Measurements from ENCODE around the gene ERF.

Gene ERF

DNA sequence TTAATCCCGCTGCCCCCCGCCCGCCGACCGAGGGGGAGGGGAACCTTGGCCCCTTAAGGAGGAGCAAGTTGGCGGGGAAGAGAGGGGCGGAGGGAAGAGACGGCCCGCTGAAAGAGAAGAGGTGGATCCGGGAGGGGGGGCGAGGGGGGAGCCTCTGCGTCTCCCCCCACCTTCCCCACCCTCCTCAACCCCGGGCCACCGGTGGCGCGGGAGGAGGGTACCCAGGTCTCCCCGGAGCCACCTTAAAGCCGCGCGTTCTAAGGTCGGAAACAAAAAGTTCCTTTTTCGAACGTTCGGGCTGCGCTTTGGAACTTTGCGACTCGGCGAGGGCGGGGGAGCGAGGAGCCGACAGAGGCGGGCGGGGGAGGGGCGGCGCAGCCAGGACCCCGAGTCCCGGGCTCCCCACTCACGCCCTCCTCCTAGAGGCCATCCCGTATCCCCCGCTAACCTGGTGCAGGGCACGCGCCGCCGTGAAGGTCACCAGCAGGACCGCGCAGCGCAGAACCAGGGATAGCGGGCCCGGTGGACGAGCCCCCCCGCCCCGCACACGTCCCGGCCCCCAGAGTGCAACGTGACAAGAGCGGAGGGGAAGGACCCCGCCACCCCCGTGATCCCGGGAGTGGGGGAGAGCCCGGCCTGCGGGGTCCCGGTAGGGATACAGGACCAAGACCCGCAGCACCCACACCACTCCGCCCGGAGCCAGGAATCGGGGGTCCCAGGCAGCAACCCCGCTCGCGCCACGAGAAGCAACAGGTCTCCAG, 659 bp downstream of the ERF start:
- DNase-seq (ENCODE audit: low read depth in 2 of 2) = peak; percentile 58 to 65

- no peak for DNase-seq (ENCODE audit: low read depth in 2 of 2)
These were observed 1.5 kb downstream of the ERF start for GRCh38 chr19:42253245-42254088.

DNA sequence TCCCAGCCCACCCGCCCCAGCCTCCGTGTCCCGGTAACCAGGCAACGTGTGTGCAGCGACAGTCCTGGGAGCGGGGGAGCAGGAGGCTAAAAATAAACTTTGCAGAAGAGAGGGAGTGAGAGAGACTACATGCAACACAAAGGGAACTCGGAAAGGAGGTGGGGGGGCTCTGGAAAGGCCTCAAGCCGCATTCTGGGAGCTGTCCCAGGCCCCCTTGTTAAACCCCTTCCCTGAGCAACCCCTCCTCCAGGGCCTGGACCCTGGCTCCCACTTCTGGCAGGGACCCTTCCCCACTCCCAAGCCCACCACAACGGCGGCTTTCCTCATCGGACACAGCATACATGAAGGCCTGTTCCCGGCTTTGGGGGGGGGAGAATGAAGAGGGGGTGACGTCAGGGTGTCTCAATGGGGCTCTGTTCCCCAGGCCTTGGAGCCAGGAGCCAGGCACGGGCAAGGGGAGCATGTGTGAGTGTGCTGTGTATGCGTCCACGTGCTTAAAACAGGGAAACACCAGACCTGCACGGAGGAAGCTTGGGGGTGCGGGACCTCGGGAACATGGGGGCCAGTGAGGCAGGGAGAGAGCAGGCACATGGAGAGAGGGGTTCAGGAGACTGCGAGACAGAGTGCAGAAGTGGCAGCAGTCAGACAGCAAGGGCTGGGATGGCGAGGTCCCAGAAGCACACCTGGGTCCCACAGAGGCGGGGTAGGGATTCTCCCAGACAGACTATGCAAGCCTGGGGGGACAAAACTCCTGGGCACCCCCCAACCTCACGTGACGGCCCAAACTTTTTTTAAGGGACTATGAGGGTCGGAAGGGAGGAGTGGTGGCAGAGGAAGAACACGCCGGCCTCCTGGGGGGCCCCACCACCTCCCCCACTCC, 2.3 kb downstream of the ERF start:
- DNase-seq (ENCODE audit: low read depth in 2 of 2) = no peak

DNA sequence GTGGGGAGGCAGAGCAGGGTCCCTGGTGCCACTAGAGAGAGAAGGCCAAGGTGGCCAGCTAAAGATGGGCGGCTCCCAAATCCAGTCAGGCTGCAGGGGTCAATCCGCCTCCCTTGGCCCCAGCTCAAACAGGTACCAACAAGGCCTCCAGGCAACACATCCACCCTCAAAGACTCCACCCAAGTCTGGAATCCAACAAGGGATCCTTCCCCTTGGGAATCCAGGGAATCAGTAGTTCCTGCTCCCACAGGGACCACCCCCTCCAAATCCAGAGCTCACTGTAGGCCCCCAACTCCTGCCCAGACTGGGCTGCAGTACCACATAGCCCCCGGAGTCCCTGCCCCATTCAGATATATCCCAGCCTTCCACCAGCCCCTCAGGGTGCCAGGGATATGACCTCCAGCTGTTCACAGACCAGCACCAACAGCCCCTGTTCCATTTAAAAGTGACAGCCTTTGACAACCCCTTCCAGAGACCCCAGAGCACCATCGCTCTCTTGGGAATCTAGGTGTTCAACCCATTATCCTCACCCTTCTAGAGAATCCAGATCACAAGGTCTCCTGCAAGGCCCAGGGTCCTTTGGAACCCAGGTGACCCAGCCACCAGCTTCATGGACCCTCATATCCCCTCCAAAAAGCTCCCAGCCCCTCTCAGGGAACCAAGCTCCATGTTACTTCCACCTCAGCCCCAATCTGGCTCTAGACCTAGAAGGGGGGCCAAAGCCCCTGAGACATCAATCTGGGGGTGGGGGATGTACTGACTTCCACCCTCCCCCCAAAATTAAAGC, 3.2 kb downstream of the ERF start:
- DNase-seq (ENCODE audit: low read depth in 2 of 2) = no peak

GRCh38 chr19:42250666-42251531, 4.0 kb downstream of the ERF start:
- DNase-seq (ENCODE audit: low read depth in 2 of 2) = no peak

DNA sequence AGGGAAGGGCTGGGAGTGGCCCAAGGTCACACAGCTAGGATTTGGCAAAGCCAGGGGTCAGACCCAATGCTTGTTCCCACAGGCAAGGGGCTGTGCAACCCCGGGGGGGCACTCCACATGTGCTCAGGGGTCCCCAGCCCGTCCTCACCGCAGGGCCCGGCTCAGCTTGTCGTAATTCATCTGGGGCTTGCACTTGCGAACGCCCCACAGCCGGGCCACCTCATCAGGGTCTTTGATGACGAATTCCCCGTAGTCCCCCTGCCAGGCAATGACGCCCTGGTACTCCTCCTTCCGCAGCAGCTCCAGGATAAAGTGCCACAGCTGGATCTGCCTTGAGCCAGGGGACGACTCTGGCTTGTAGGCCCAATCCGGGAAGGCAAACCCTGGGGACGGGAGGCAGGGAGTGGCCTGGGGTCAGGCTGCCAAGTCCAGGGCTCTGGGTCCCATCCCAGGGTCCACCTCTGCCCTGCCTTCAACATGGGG, 4.7 kb downstream of the ERF start:
- no peak for DNase-seq (ENCODE audit: low read depth in 2 of 2)

- DNase-seq (ENCODE audit: low read depth in 2 of 2) = no peak
These were observed 5.2 kb downstream of the ERF start for GRCh38 chr19:42249769-42250168.

GRCh38 chr19:42249149-42249750, 5.7 kb downstream of the ERF start:
- DNase-seq (ENCODE audit: low read depth in 2 of 2) = no peak

DNA sequence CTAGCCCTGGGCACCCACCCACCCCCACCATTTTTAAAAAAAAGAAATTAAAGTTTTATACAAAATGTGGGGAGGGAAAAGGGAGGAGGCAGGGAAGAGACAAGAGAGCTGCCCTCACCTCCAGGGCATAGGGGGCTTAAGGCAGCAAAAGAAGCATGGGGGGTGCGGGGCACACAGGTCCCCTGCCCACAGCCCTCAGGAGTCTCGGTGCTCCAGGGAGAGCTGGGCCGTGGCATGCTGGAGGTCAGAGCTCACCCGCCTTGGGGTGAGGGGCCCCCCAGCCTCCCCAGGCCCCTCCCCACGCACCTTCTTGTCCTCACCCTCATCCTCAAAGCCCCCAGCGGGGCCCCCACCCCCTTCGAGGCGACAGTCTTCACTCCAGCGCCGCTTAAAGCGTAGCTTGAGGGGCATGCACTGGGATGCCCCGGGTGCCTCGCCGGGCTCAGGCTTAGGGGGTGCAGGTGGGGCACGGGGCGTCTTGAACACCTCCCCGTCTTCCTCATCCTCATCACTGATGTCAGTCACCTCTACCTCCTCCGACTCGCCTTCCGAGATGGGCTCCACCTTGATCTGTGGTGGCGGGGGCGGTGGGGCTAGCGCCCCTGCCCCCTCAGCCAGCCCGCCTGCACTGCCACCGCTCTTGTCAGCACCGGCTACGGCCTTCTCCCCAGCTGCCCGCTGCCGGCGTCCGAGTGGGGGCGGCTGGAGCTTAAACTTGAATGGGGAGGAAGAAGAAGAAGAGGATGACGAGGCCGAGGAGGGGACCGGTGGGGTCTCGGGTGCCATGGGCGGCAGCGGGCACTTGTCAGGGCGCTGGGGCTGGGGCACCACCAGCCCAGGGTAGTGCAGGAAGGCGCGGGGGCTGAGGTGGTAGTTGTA, 6.4 kb downstream of the ERF start:
- DNase-seq (ENCODE audit: low read depth in 2 of 2) = no peak

GRCh38 chr19:42247640-42248199, 7.2 kb downstream of the ERF start:
- no peak for DNase-seq (ENCODE audit: low read depth in 2 of 2)

- no peak for DNase-seq (ENCODE audit: low read depth in 2 of 2)
These were observed 7.8 kb downstream of the ERF start for GRCh38 chr19:42246922-42247639.

- DNase-seq (ENCODE audit: low read depth in 2 of 2) = no peak
These were observed 8.6 kb downstream of the ERF start for GRCh38 chr19:42246143-42246921.

DNA sequence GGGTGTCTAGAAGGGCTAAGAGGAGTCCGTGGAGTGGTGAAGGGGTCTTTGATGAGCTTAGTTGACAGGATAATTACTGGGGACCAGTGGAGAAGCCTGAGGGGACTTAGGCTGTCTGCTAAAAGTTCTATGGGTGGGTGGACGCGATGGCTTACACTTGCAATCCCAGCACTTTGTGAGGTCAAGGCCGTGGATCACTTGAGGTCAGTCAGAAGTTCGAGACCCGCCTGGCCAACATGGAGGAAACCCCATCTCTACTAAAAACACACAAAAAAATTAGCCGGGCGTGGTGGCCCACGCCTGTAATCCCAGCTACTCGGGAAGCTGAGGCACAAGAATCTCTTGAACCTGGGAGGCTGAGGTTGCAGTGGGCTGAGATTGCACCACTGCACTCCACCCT, 9.7 kb downstream of the ERF start:
- DNase-seq (ENCODE audit: low read depth in 2 of 2) = no peak

- DNase-seq (ENCODE audit: low read depth in 2 of 2) = peak; percentile 89 to 91
These were observed 10.3 kb downstream of the ERF start for GRCh38 chr19:42244347-42245220.

DNA sequence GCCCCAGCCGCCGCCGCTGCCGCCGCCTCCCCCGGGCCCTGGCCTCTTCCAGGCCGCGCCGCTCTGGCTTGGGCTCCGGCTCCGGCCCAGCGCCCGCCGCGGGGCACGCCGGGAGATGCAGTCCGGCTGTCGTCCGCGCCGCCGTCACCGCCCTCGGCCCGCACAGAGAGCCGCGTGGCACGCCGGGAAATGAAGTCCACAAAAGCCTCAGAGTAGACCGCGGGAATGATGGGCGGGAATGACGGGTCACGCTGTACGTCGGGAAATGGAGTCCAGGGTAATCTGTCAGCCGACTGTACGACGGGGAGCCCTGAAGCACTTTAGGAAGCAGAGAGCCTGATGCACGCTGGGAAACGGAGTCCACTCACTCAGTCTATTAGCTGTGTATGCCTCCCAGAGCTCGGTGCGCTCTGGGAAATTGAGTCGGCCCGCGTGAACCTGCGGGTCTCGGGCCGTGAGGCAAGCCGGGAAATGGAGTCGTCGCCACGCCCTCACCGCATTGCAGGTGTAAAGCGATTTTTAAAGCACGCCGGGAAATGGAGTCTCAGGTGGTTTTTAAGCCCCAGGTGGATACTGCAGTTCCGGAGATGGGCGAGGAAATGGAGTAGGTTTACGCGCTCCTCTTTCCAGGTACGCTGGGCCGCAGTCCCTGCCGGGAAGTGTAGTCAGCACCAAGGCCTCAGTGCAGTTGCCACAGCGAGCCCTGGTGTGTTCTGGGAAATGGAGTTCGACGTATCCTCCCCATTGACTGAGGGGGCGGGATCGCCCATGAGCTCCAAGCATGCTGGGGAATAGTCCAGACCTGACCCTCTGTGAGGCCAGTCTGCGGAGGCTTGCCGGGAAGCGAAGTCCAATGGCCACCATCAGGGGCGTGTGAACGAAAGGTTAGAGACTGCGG, 12.2 kb downstream of the ERF start, which contains the start of gene GSK3A:
GSK3A (minus strand) TSS at position 91 of the 898 bp plus-strand sequence. CDS start 137 bp downstream, outside the sequence.
- peak; percentile 91 to 95 for DNase-seq (ENCODE audit: low read depth in 2 of 2)
